ENCODE measurements around the gene GNAZ. TPM values are rescaled to one million over a fixed set of nuclear protein-coding genes. Genes with fewer than 3 reads are reported as not detected.

Gene GNAZ
- total and polyA plus RNA-seq, 2 donors from 2014 or later = 3.7 to 5.7 TPM

DNA sequence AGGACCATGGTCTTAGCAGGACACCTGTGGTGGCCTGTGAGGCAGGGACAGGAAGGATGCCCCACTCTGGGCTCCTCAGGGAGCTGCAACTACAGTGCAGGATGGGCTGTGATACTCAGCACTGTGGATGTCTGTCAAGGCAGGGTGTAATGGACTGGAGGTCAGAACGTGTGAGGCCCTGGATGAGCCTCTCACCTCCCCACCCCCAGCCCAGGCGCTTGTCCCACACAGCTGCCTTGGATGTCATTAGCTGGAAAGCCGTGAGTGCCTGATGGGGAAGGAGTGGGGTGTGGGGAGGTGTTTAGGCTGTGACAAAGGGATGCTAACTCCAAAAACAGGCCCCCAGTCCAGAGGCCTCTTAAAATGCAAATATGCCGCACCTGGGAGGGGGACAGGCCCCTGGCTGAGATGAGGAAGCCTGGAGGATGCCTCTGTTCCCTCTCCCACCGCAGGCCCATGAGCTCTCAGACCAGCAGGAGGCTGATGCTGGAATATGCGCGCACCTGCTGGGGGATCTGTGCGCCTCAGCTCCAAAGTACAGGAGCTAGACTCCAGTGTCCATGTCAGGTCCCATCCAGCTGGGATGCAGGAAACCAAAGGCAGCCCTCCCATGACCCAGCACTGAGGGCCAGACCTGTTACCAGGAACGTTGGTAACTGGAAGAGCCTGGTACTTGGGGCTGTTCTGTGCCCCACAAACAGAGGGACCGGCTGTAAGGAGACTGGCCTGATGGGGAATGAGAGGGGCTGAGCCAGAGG lies 46.4 kb downstream of the GNAZ start:
- Histone ChIP-seq H3K27ac (ENCODE audit: low read depth in 2 of 2, low read length in 2 of 2) (no peak overlapping the region), H3K9me3 (ENCODE audit: control insufficient read depth in 2 of 3, insufficient read depth in 1 of 3, low read length in 3 of 3) (no peaks in the 10 kb centered on the region), H3K27me3 (ENCODE audit: control insufficient read depth, insufficient read depth, low read length) (no peaks in the 10 kb centered on the region), H3K4me3 (ENCODE audit: low read length in 3 of 3) (no peak overlapping the region), H3K9ac (ENCODE audit: low read length in 3 of 3) (no peak overlapping the region), H3K36me3 (ENCODE audit: control insufficient read depth in 2 of 3, insufficient read depth in 3 of 3, low read length in 3 of 3) (peaks cover 0 to 5% (median 0%) of the 10 kb centered on the region in 3 donors), H3K4me1 (ENCODE audit: control insufficient read depth in 2 of 3, insufficient read depth in 2 of 3, low read depth in 1 of 3, low read length in 3 of 3) (no peaks in the 10 kb centered on the region)
- TF ChIP-seq, protein P1, sequence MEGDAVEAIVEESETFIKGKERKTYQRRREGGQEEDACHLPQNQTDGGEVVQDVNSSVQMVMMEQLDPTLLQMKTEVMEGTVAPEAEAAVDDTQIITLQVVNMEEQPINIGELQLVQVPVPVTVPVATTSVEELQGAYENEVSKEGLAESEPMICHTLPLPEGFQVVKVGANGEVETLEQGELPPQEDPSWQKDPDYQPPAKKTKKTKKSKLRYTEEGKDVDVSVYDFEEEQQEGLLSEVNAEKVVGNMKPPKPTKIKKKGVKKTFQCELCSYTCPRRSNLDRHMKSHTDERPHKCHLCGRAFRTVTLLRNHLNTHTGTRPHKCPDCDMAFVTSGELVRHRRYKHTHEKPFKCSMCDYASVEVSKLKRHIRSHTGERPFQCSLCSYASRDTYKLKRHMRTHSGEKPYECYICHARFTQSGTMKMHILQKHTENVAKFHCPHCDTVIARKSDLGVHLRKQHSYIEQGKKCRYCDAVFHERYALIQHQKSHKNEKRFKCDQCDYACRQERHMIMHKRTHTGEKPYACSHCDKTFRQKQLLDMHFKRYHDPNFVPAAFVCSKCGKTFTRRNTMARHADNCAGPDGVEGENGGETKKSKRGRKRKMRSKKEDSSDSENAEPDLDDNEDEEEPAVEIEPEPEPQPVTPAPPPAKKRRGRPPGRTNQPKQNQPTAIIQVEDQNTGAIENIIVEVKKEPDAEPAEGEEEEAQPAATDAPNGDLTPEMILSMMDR (IDR thresholded peaks at IDR 0.05; ENCODE audit: borderline replicate concordance, extremely low read depth, insufficient read depth) = no peak
- intact Hi-C loops (cut with DNase I) = no loop called here
- DNase-seq = no peak
- no peak for FAIRE-seq

DNA sequence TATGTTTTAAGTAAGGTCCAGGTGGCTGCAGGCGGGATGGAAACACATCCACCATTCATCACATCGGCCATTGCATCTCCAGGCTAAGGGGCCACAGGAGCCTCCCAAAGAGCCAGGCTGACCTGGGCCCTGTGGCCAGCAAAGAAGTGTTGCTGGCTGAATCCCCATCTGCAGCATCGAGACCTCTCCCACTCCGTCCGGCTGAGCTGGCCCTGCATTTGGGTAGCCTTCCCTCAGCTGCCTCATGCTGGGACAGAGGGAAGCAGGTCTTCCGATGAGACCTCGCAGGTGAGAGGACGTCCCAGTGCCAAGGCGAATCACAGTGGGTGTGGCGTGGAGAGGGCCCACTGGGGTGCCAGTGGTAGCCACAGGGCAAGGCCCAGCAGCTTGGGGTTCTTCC lies 47.0 kb downstream of the GNAZ start:
- TF ChIP-seq, protein P1 (IDR thresholded peaks at IDR 0.05; ENCODE audit: borderline replicate concordance, extremely low read depth, insufficient read depth) = no peak
- Histone ChIP-seq H3K27me3 (ENCODE audit: control insufficient read depth, insufficient read depth, low read length) (no peaks in the 10 kb centered on the region), H3K4me1 (ENCODE audit: control insufficient read depth in 2 of 3, insufficient read depth in 2 of 3, low read depth in 1 of 3, low read length in 3 of 3) (no peaks in the 10 kb centered on the region), H3K36me3 (ENCODE audit: control insufficient read depth in 2 of 3, insufficient read depth in 3 of 3, low read length in 3 of 3) (peaks cover 0 to 5% (median 0%) of the 10 kb centered on the region in 3 donors), H3K9ac (ENCODE audit: low read length in 3 of 3) (no peak overlapping the region), H3K27ac (ENCODE audit: low read depth in 2 of 2, low read length in 2 of 2) (no peak overlapping the region), H3K4me3 (ENCODE audit: low read length in 3 of 3) (no peak overlapping the region), H3K9me3 (ENCODE audit: control insufficient read depth in 2 of 3, insufficient read depth in 1 of 3, low read length in 3 of 3) (no peaks in the 10 kb centered on the region)
- FAIRE-seq (no peak), DNase-seq (no peak)
- intact Hi-C loops (cut with DNase I) = no loop called here

DNA sequence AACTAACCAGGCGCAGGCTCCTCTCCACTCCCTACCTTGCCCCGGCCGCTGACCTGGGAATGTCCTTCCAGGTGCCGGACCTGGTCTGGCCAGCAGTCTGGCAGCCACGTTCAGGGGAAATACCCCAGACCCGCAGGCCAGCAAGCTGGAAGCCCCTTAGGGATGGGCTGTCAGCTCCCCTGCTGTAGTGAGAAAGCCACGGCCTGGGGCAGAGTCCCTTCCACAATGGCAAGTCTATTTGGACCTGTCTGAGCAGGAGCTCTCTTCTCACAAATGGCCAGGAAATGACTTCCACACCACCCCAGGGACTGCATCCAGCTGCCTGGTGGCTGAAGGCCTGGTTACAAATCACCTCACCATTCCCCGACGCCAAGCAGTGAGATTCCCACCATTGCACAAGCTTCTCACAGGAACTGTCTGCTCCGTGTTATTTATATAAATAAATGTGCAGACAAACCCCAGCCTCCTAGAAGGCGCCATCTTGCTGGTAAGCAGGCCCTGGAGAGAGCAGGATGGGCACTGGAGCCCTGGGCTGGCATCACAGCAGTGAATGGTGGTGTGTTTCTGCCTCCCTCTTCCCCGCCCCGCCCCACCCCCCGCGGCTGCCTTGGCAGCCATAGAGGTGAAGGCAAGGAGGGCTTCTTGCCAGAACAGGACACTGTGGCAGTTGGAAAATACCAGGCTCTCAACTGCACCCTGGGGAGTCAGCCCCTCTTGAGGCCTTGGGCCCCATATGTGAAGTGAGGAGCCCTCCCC lies 47.8 kb downstream of the GNAZ start:
- H3K9me3 ChIP-seq (ENCODE audit: control insufficient read depth in 2 of 3, insufficient read depth in 1 of 3, low read length in 3 of 3) = no peaks in the 10 kb centered on the region
- TF ChIP-seq, protein P1 (IDR thresholded peaks at IDR 0.05; ENCODE audit: borderline replicate concordance, extremely low read depth, insufficient read depth) = no peak
- H3K4me3 ChIP-seq (ENCODE audit: low read length in 3 of 3) = no peak overlapping the region
- H3K4me1 ChIP-seq (ENCODE audit: control insufficient read depth in 2 of 3, insufficient read depth in 2 of 3, low read depth in 1 of 3, low read length in 3 of 3) = no peaks in the 10 kb centered on the region
- no peak overlapping the region for H3K27ac ChIP-seq (ENCODE audit: low read depth in 2 of 2, low read length in 2 of 2)
- H3K27me3 ChIP-seq (ENCODE audit: control insufficient read depth, insufficient read depth, low read length) = no peaks in the 10 kb centered on the region
- no peak for FAIRE-seq
- H3K9ac ChIP-seq (ENCODE audit: low read length in 3 of 3) = no peak overlapping the region
- H3K36me3 ChIP-seq (ENCODE audit: control insufficient read depth in 2 of 3, insufficient read depth in 3 of 3, low read length in 3 of 3) = peaks cover 0 to 5% (median 0%) of the 10 kb centered on the region in 3 donors
- intact Hi-C loops (cut with DNase I) = no loop called here
- DNase-seq = no peak
